Thyroid gland (tissue), 4 donors: ENCODE measurements around the gene MR1.

Source experiments
- CTCF ChIP-seq, 6 experiments: fragments of 200-600 bp in 3 of 6; fragments of 450-650 bp in 3 of 6; sonication (generic) in 3 of 6; IDR thresholded peaks; one replicate each; pipeline ENCODE4 v1.5.1; 2016 to 2019; ENCODE audit warnings: antibody characterized with exemption in 6 of 6, mild to moderate bottlenecking in 2 of 6, inconsistent platforms in 1 of 6, moderate library complexity in 1 of 6
- POLR2A ChIP-seq, 2 donors: fragments of 450-650 bp; IDR thresholded peaks; one replicate each; pipeline ENCODE4 v1.6.1; 2017; ENCODE audit warnings: antibody characterized with exemption in 2 of 2, mild to moderate bottlenecking in 2 of 2, moderate library complexity in 1 of 2

GRCh38 chr1:181087400-181087901 is 53.7 kb downstream of the MR1 start:
- no peak for TF ChIP-seq CTCF (IDR thresholded peaks at IDR 0.05)
- no peak for TF ChIP-seq POLR2A (IDR thresholded peaks at IDR 0.05)
